Fibroblast of lung (primary cell): ENCODE measurements around the gene HMCN2.

Experiments used
- CTCF ChIP-seq, 2 donors: IDR thresholded peaks in 1 of 2; conservative IDR thresholded peaks in 1 of 2; 1 replicate in 1 of 2; 2 replicates in 1 of 2; pipeline ENCODE4 v1.5.1; 2011 to 2012; ENCODE audit warnings: low read length in 2 of 2, control low read depth in 1 of 2, inconsistent platforms in 1 of 2, low read depth in 1 of 2, mild to moderate bottlenecking in 1 of 2
- EZH2 ChIP-seq: IDR thresholded peaks from 2 replicates; pipeline ENCODE4 v1.5.1; 2012; ENCODE audit warnings: low read length, control low read depth, mild to moderate bottlenecking; ENCODE audit errors: missing control alignments

GRCh38 chr9:130337784-130338380 is 72.3 kb downstream of the HMCN2 start:
- no peak for TF ChIP-seq CTCF (conservative IDR thresholded peaks at IDR 0.05 in 1 of 2, IDR thresholded peaks at IDR 0.05 in 1 of 2; ENCODE audit: low read depth in 1 of 2, low read length in 2 of 2)
- TF ChIP-seq EZH2: no peak
